ENCODE results near the gene TMEM169. TPM values are rescaled to one million over a fixed set of nuclear protein-coding genes. Genes with fewer than 3 reads are reported as not detected.

TMEM169 gene
- total RNA-seq, 1 experiment from 2014 or later: 0.74 TPM

DNA sequence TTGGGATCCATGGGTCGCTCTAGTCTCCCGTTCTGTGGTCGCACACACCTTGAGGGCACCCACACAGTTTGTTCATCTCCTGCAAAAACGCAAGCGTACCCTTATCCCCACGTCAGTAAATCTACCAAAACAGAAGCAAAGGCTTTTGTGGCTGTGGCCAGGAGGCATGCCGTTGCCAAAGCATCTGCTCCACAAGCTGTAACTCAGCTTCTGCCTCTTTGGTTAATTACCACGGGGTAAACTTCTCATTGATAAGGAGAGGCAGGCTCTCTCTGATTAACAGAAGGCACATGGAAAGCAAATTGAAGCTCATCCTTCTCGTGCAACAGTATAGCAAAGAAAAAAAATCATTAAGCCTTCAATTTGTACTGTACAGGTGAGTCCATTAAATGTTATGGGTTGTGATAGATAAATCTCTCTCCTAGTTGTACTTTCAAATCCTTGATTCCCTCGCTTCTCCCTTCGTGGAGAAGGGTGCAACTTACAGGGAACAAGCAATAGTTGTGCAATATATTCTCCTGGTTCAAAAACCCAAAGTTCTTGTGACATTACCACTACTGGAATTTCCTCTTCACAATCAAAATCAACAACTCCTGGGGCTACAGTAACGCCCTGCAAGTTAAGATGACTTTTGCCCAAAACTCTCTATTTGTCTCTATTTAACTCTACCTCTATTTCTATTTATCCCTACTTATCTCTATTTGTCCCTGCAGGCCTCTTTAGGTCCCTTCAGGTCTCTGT is 10.4 kb upstream of the TMEM169 start:
- H3K4me3 ChIP-seq (ENCODE audit: low read depth in 2 of 2, low read length in 2 of 2): no peak overlapping the region
- H3K27me3 ChIP-seq (ENCODE audit: control insufficient read depth, insufficient read depth, low read length): no peaks in the 10 kb centered on the region
- ATAC-seq (no peak), DNase-seq (ENCODE audit: low read depth, low spot score) (no peak)
- intact Hi-C loops (cut with micrococcal nuclease; ENCODE audit: unreplicated experiment): no loop called here
- H3K36me3 ChIP-seq (ENCODE audit: control insufficient read depth, insufficient read depth, low read length): no peaks in the 10 kb centered on the region
- no peak for TF ChIP-seq SIN3A (IDR thresholded peaks at IDR 0.05; ENCODE audit: borderline replicate concordance, insufficient read depth, low read depth, low read length)
- TF ChIP-seq POLR2AphosphoS5 (IDR thresholded peaks at IDR 0.05; ENCODE audit: low read depth, low read length): no peak
- TF ChIP-seq, protein P1, sequence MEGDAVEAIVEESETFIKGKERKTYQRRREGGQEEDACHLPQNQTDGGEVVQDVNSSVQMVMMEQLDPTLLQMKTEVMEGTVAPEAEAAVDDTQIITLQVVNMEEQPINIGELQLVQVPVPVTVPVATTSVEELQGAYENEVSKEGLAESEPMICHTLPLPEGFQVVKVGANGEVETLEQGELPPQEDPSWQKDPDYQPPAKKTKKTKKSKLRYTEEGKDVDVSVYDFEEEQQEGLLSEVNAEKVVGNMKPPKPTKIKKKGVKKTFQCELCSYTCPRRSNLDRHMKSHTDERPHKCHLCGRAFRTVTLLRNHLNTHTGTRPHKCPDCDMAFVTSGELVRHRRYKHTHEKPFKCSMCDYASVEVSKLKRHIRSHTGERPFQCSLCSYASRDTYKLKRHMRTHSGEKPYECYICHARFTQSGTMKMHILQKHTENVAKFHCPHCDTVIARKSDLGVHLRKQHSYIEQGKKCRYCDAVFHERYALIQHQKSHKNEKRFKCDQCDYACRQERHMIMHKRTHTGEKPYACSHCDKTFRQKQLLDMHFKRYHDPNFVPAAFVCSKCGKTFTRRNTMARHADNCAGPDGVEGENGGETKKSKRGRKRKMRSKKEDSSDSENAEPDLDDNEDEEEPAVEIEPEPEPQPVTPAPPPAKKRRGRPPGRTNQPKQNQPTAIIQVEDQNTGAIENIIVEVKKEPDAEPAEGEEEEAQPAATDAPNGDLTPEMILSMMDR (IDR thresholded peaks at IDR 0.05): no peak
- no peak for TF ChIP-seq TCF7L2 (IDR thresholded peaks at IDR 0.05; ENCODE audit: low read depth, low read length)
- H3K9me3 ChIP-seq (ENCODE audit: control insufficient read depth, insufficient read depth, low read depth, low read length): no peaks in the 10 kb centered on the region
- ChIA-PET CTCF (no interaction called here), POLR2A (no interaction called here)
- no TSS peak for BruUV-seq (replicated peaks)
- no peak overlapping the region for H3K27ac ChIP-seq (ENCODE audit: low read length)
- in situ Hi-C loops (cut with HindIII; ENCODE audit: low pct_unique_long_range_greater_than_20kb, low sequenced_read_pairs): no loop called here
- H3K4me1 ChIP-seq (ENCODE audit: control insufficient read depth, insufficient read depth, low read length): no peaks in the 10 kb centered on the region

DNA sequence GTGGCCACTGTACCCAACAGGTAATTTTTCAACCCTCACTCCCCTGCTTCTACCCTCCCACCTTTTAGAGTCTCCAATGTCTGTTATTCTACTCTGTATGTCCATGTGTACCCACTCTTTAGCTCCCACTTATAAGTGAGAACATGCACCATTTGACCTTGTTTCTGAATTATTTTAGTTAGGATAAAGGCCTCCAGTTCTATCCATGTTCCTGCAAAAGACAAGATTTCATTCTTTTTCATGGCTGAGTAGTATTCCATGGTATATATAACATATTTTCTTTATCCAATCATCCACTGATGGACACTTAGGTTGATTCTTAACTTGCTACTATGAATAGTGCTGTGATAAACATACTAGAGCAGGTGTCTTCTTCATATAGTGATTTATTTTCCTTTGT is 9.2 kb upstream of the TMEM169 start:
- Histone ChIP-seq H3K4me3 (ENCODE audit: low read depth in 2 of 2, low read length in 2 of 2) (no peak overlapping the region), H3K27ac (ENCODE audit: low read length) (no peak overlapping the region), H3K4me1 (ENCODE audit: control insufficient read depth, insufficient read depth, low read length) (no peaks in the 10 kb centered on the region), H3K36me3 (ENCODE audit: control insufficient read depth, insufficient read depth, low read length) (no peaks in the 10 kb centered on the region), H3K9me3 (ENCODE audit: control insufficient read depth, insufficient read depth, low read depth, low read length) (no peaks in the 10 kb centered on the region), H3K27me3 (ENCODE audit: control insufficient read depth, insufficient read depth, low read length) (no peaks in the 10 kb centered on the region)
- DNase-seq (ENCODE audit: low read depth, low spot score) (no peak), ATAC-seq (no peak)
- in situ Hi-C loops (cut with HindIII; ENCODE audit: low pct_unique_long_range_greater_than_20kb, low sequenced_read_pairs) (no loop called here), intact Hi-C loops (cut with micrococcal nuclease; ENCODE audit: unreplicated experiment) (no loop called here)
- TF ChIP-seq SIN3A (IDR thresholded peaks at IDR 0.05; ENCODE audit: borderline replicate concordance, insufficient read depth, low read depth, low read length): no peak
- TF ChIP-seq, protein P1 (IDR thresholded peaks at IDR 0.05): no peak
- TF ChIP-seq, protein P2, sequence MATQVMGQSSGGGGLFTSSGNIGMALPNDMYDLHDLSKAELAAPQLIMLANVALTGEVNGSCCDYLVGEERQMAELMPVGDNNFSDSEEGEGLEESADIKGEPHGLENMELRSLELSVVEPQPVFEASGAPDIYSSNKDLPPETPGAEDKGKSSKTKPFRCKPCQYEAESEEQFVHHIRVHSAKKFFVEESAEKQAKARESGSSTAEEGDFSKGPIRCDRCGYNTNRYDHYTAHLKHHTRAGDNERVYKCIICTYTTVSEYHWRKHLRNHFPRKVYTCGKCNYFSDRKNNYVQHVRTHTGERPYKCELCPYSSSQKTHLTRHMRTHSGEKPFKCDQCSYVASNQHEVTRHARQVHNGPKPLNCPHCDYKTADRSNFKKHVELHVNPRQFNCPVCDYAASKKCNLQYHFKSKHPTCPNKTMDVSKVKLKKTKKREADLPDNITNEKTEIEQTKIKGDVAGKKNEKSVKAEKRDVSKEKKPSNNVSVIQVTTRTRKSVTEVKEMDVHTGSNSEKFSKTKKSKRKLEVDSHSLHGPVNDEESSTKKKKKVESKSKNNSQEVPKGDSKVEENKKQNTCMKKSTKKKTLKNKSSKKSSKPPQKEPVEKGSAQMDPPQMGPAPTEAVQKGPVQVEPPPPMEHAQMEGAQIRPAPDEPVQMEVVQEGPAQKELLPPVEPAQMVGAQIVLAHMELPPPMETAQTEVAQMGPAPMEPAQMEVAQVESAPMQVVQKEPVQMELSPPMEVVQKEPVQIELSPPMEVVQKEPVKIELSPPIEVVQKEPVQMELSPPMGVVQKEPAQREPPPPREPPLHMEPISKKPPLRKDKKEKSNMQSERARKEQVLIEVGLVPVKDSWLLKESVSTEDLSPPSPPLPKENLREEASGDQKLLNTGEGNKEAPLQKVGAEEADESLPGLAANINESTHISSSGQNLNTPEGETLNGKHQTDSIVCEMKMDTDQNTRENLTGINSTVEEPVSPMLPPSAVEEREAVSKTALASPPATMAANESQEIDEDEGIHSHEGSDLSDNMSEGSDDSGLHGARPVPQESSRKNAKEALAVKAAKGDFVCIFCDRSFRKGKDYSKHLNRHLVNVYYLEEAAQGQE (IDR thresholded peaks at IDR 0.05; ENCODE audit: insufficient read depth in 1 of 2, low read depth in 2 of 2, low read length in 1 of 2): no peak
- no peak for TF ChIP-seq TCF7L2 (IDR thresholded peaks at IDR 0.05; ENCODE audit: low read depth, low read length)
- no peak for TF ChIP-seq POLR2AphosphoS5 (IDR thresholded peaks at IDR 0.05; ENCODE audit: low read depth, low read length)
- BruUV-seq (replicated peaks): no TSS peak
- POLR2A ChIA-PET: no interaction called here
- CTCF ChIA-PET: no interaction called here

Measured in Panc1 (cell line).